AG04450 (cell line): ENCODE measurements around the gene MYRFL. TPM values are rescaled to one million over a fixed set of nuclear protein-coding genes. Genes with fewer than 3 reads are reported as not detected.
"Not testable (repeated sequence)": the region's sequence is repeated elsewhere in the genome, so short reads cannot be mapped to it uniquely, and the experiment has no call there.

ENCODE experiments used
- CTCF ChIA-PET: fragments of 300-600, 350-600 bp; formaldehyde crosslinking; extraction: SDS; loops from one replicate; lab custom pipeline; 2022; ENCODE audit warnings: antibody characterized with exemption, inconsistent platforms; lab: Charles Lee
- POLR2A ChIA-PET: fragments of 350-600 bp; formaldehyde crosslinking; extraction: SDS; loops from one replicate; lab custom pipeline; 2021; ENCODE audit warnings: antibody characterized with exemption, inconsistent platforms; lab: Yijun Ruan, JAX
- DNase-seq: peaks from one replicate; pipeline ENCODE4 v3.0.0-alpha.2; 2011; ENCODE audit warnings: low read depth, low spot score
- H3K27ac ChIP-seq: one replicate; pipeline ENCODE4 v1.5.1; 2012; ENCODE audit warnings: low read depth, low read length, control low read depth
- H3K27me3 ChIP-seq: one replicate; pipeline ENCODE4 v1.6.0; 2012; ENCODE audit warnings: low read length; ENCODE audit not compliant: control insufficient read depth, insufficient read depth
- H3K4me3 ChIP-seq: 2 replicates; pipeline ENCODE4 v1.5.1; 2011; ENCODE audit warnings: mild to moderate bottlenecking, low read depth, low read length, control low read depth
- H3K9me3 ChIP-seq: 2 replicates; pipeline ENCODE4 v1.5.1; 2012; ENCODE audit warnings: low read length; ENCODE audit not compliant: control insufficient read depth, insufficient read depth
- polyA plus RNA-seq: library from polyadenylated mRNA; depleted of rRNA; stranded (reverse); fragments of >200 nt; gene quantifications from 2 replicates; pipeline ENCODE4 v1.2.3, GENCODE V29; 2011
- TF ChIP-seq, protein P1 (sequence below): IDR thresholded peaks from 2 replicates; pipeline ENCODE4 v1.5.1; 2011; ENCODE audit warnings: low read depth, low read length, control low read depth, inconsistent platforms

MYRFL gene
- polyA plus RNA-seq, 1 experiment: not detected

DNA sequence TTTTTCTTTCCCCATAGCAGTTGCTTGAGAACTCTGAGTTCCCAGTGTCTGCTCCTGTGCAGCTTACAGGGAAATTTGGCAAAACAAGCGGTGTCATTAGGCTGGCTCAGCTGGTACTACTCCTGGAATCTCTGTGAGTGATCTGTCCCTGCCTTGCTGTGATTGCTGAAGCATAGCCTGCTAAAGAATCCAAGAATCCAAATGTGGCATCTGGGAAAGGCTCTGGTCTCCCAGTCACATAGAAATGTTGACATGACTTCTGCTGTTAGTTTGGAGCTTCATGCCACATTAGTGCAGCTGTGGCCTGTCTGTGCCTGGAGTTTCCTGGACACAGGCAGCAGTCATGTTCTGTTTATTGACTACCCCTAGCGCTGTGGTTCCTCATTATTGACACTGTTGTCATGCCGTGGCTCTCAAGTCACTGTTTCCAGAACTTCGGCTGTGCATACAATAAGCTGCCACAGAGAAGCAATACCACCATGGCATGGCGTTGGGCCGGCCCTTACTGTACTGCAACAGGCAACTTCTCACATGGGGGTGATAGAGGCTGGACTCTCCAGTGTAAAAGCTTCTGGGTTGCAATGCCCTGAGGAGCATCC, 166.8 kb downstream of the MYRFL start:
- TF ChIP-seq, protein P1, sequence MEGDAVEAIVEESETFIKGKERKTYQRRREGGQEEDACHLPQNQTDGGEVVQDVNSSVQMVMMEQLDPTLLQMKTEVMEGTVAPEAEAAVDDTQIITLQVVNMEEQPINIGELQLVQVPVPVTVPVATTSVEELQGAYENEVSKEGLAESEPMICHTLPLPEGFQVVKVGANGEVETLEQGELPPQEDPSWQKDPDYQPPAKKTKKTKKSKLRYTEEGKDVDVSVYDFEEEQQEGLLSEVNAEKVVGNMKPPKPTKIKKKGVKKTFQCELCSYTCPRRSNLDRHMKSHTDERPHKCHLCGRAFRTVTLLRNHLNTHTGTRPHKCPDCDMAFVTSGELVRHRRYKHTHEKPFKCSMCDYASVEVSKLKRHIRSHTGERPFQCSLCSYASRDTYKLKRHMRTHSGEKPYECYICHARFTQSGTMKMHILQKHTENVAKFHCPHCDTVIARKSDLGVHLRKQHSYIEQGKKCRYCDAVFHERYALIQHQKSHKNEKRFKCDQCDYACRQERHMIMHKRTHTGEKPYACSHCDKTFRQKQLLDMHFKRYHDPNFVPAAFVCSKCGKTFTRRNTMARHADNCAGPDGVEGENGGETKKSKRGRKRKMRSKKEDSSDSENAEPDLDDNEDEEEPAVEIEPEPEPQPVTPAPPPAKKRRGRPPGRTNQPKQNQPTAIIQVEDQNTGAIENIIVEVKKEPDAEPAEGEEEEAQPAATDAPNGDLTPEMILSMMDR: no peak
- Histone ChIP-seq H3K27me3 (no peaks in the 10 kb centered on the region), H3K27ac (no peak overlapping the region), H3K9me3 (no peaks in the 10 kb centered on the region), H3K4me3 (no peak overlapping the region)
- ChIA-PET POLR2A (no interaction called here), CTCF (no interaction called here)
- no peak for DNase-seq

- no peak overlapping the region for H3K27ac ChIP-seq
- TF ChIP-seq, protein P1: no peak
- no peak overlapping the region for H3K4me3 ChIP-seq
- DNase-seq: no peak
- H3K9me3 ChIP-seq: no peaks in the 10 kb centered on the region
- no peaks in the 10 kb centered on the region for H3K27me3 ChIP-seq
- ChIA-PET POLR2A (no interaction called here), CTCF (no interaction called here)
These were observed 168.4 kb downstream of the MYRFL start for GRCh38 chr12:69993433-69993832.

DNA sequence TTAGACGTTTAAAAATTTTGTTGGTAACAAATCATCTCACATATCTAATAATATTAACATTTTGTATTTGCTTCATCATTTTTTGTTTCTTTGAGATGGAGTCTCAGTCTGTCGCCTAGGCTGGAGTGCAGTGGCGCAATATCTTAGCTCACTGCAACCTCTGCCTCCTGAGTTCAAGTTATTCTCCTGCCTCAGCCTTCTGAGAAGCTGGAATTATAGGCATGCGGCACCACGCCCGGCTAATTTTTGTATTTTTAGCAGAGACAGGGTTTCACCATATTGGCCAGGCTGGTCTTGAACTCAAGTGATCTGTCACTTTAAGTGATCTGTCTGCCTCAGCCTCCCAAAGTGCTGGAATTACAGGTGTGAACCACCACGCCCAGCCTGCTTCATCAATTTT, 169.1 kb downstream of the MYRFL start:
- DNase-seq, H3K9me3 ChIP-seq, H3K27me3 ChIP-seq, CTCF ChIA-PET, H3K4me3 ChIP-seq, H3K27ac ChIP-seq, POLR2A ChIA-PET: not testable (repeated sequence)

- Histone ChIP-seq H3K9me3 (no peaks in the 10 kb centered on the region), H3K4me3 (no peak overlapping the region), H3K27me3 (no peaks in the 10 kb centered on the region), H3K27ac (no peak overlapping the region)
- no peak for DNase-seq
- ChIA-PET POLR2A (no interaction called here), CTCF (interaction anchor here (0.6 kb wide), 2 partner anchors 42 to 626 kb away, joined by 3 read pairs; no protein-coding TSS in a partner anchor)
- TF ChIP-seq, protein P1: no peak
These were observed 169.7 kb downstream of the MYRFL start for GRCh38 chr12:69994724-69995173.

GRCh38 chr12:69996241-69996640, 171.2 kb downstream of the MYRFL start:
- Histone ChIP-seq H3K4me3 (no peak overlapping the region), H3K27ac (no peak overlapping the region), H3K9me3 (no peaks in the 10 kb centered on the region), H3K27me3 (peaks cover 3% of the 10 kb centered on the region)
- POLR2A ChIA-PET: no interaction called here
- CTCF ChIA-PET: no interaction called here
- DNase-seq: no peak
- TF ChIP-seq, protein P1: no peak
